Nephron (organoid): Measurements from ENCODE around the gene DUSP15.

Experiments used
- H3K27ac Mint-ChIP-seq, 3 experiments: 2 replicates each; pipeline ENCODE4 v1.8.0; 2020; ENCODE audit warnings: mixed read lengths in 3 of 3, mild to moderate bottlenecking in 2 of 3, moderate library complexity in 1 of 3
- H3K27me3 Mint-ChIP-seq: 2 replicates; pipeline ENCODE4 v1.8.0; 2021; ENCODE audit warnings: low read depth, mild to moderate bottlenecking, moderate library complexity, mixed read lengths
- H3K36me3 Mint-ChIP-seq: 2 replicates; pipeline ENCODE4 v1.8.0; 2020; ENCODE audit warnings: low read depth, mixed read lengths
- H3K4me1 Mint-ChIP-seq: 2 replicates; pipeline ENCODE4 v1.8.0; 2020; ENCODE audit warnings: mixed read lengths
- H3K4me3 Mint-ChIP-seq, 3 experiments: 2 replicates each; pipeline ENCODE4 v1.8.0; 2020; ENCODE audit warnings: mild to moderate bottlenecking in 3 of 3, mixed read lengths in 3 of 3, moderate library complexity in 2 of 3
- H3K9me3 Mint-ChIP-seq: 2 replicates; pipeline ENCODE4 v1.8.0; 2020; ENCODE audit warnings: mixed read lengths
- CTCF ChIP-seq, 3 experiments: fragments of 200-600 bp; sonication (generic); IDR thresholded peaks; one replicate each; pipeline ENCODE4 v1.5.0; 2021; ENCODE audit warnings: antibody characterized with exemption in 3 of 3; ENCODE audit not compliant: unreplicated experiment in 3 of 3

Gene DUSP15

GRCh38 chr20:31908424-31908823 is 38.1 kb upstream of the DUSP15 start:
- Mint-ChIP-seq H3K27ac (no peak overlapping the region), H3K9me3 (no peaks in the 10 kb centered on the region), H3K4me1 (no peaks in the 10 kb centered on the region), H3K27me3 (no peaks in the 10 kb centered on the region), H3K36me3 (no peaks in the 10 kb centered on the region), H3K4me3 (no peak overlapping the region)
- TF ChIP-seq CTCF (IDR thresholded peaks at IDR 0.05; ENCODE audit: unreplicated experiment in 3 of 3), result no peak

GRCh38 chr20:31908016-31908415 is 37.7 kb upstream of the DUSP15 start:
- no peaks in the 10 kb centered on the region for H3K9me3 Mint-ChIP-seq

GRCh38 chr20:31907046-31907445 is 36.7 kb upstream of the DUSP15 start:
- Mint-ChIP-seq H3K4me3 (no peak overlapping the region), H3K4me1 (no peaks in the 10 kb centered on the region), H3K27ac (no peak overlapping the region), H3K9me3 (no peaks in the 10 kb centered on the region), H3K27me3 (no peaks in the 10 kb centered on the region), H3K36me3 (no peaks in the 10 kb centered on the region)
- TF ChIP-seq CTCF (IDR thresholded peaks at IDR 0.05; ENCODE audit: unreplicated experiment in 3 of 3), result no peak

More at GRCh38 chr20:31908016-31908415, 37.7 kb upstream of the DUSP15 start:
- Mint-ChIP-seq H3K27me3 (no peaks in the 10 kb centered on the region), H3K4me3 (no peak overlapping the region), H3K4me1 (no peaks in the 10 kb centered on the region), H3K27ac (no peak overlapping the region), H3K36me3 (no peaks in the 10 kb centered on the region)
- no peak for TF ChIP-seq CTCF (IDR thresholded peaks at IDR 0.05; ENCODE audit: unreplicated experiment in 3 of 3)

GRCh38 chr20:31906001-31906400 is 35.7 kb upstream of the DUSP15 start:
- no peak overlapping the region for H3K27ac Mint-ChIP-seq
- no peaks in the 10 kb centered on the region for H3K9me3 Mint-ChIP-seq
- TF ChIP-seq CTCF (IDR thresholded peaks at IDR 0.05; ENCODE audit: unreplicated experiment in 3 of 3), result no peak
- no peaks in the 10 kb centered on the region for H3K27me3 Mint-ChIP-seq
- H3K4me3 Mint-ChIP-seq, result no peak overlapping the region
- H3K36me3 Mint-ChIP-seq, result no peaks in the 10 kb centered on the region
- no peaks in the 10 kb centered on the region for H3K4me1 Mint-ChIP-seq

GRCh38 chr20:31903627-31904386 is 33.5 kb upstream of the DUSP15 start:
- Mint-ChIP-seq H3K4me1 (no peaks in the 10 kb centered on the region), H3K36me3 (no peaks in the 10 kb centered on the region)

More at GRCh38 chr20:31903627-31904386, 33.5 kb upstream of the DUSP15 start:
- Mint-ChIP-seq H3K9me3 (no peaks in the 10 kb centered on the region), H3K27ac (no peak overlapping the region), H3K4me3 (no peak overlapping the region), H3K27me3 (no peaks in the 10 kb centered on the region)
- TF ChIP-seq CTCF (IDR thresholded peaks at IDR 0.05; ENCODE audit: unreplicated experiment in 3 of 3), result no peak
